GM12873 (cell line): ENCODE measurements around the gene TMEM209.

Experiments used
- CTCF ChIP-seq: IDR thresholded peaks from 2 replicates; pipeline ENCODE4 v1.5.1; 2012; ENCODE audit warnings: low read depth, mild to moderate bottlenecking, moderate library complexity, low read length, control low read depth; ENCODE audit not compliant: insufficient read depth; ENCODE audit errors: missing control alignments

Gene TMEM209

GRCh38 chr7:130218806-130219620 is 13.8 kb upstream of the TMEM209 start:
- TF ChIP-seq CTCF = no peak

GRCh38 chr7:130216750-130217149 is 11.5 kb upstream of the TMEM209 start:
- TF ChIP-seq CTCF = no peak

- no peak for TF ChIP-seq CTCF
Observed at GRCh38 chr7:130216025-130216424, 10.8 kb upstream of the TMEM209 start.

- TF ChIP-seq CTCF = no peak
Observed at GRCh38 chr7:130213828-130214227, 8.6 kb upstream of the TMEM209 start.

GRCh38 chr7:130210181-130210935 is 5.2 kb upstream of the TMEM209 start:
- no peak for TF ChIP-seq CTCF

- TF ChIP-seq CTCF = no peak
Observed at GRCh38 chr7:130208516-130208915, 3.3 kb upstream of the TMEM209 start.

GRCh38 chr7:130207642-130208041 is 2.4 kb upstream of the TMEM209 start, which contains the start of gene SSMEM1:
Gene SSMEM1, plus strand, starts transcription at chr7:130207860. Its CDS starts 51 bp downstream, at chr7:130207911.
- TF ChIP-seq CTCF = no peak
